KOPT-K1 (cell line): ENCODE measurements around the gene ZBTB49.

Source experiments
- H3K27ac ChIP-seq: fragments of 200-600 bp; sonication (generic); 2 replicates; pipeline ENCODE4 v1.5.1; 2016; ENCODE audit warnings: antibody characterized with exemption, mild to moderate bottlenecking, low read depth, low read length; ENCODE audit not compliant: poor library complexity, severe bottlenecking
- H3K36me3 ChIP-seq: fragments of 200-600 bp; sonication (generic); 2 replicates; pipeline ENCODE4 v1.5.1; 2017; ENCODE audit warnings: antibody characterized with exemption, mild to moderate bottlenecking, low read length, moderate library complexity; ENCODE audit not compliant: insufficient read depth
- H3K9me3 ChIP-seq: fragments of 200-600 bp; sonication (generic); 2 replicates; pipeline ENCODE4 v1.5.1; 2017; ENCODE audit warnings: antibody characterized with exemption, low read length, mild to moderate bottlenecking; ENCODE audit not compliant: insufficient read depth, poor library complexity, severe bottlenecking

ZBTB49 gene

DNA sequence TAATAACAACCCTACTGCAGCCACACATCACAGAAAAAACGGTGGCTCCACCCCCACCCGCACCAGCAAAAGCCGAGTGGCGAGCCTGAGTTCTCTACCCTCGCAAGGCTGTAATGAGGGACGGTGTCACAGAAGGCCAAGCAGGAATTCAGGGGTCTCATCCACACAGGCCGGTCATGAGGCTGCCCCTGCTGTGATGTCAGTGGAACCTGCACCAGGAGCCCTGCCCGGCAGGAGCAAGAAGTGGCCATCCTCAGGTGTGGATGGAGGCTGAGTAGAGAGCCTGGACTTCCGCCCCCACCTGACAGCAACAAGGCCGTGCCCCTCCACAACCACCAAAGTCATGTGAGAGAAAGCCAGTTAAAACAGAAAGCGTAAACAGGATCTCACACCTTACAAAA lies 20.7 kb upstream of the ZBTB49 start:
- peaks cover 78% of the 10 kb centered on the region for H3K36me3 ChIP-seq
- no peaks in the 10 kb centered on the region for H3K9me3 ChIP-seq
- no peak overlapping the region for H3K27ac ChIP-seq

DNA sequence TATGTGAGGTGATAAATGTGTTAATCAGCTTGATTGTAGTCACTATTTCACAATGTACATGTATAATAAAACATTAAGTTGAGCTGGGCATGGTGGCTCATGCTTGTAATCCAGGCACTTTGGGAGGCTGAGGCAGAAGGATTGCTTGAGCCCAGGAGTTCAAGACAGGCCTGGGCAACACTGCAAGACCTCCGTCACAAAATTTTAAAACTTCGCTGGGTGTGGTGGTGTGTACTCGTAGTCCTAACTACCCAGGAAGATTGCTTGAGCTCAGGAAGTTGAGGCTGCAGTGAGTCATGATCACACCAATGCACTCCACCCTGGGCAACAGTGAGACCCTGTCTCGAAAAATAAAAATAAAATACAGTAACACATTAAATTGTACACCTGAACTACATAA lies 20.2 kb upstream of the ZBTB49 start:
- H3K27ac ChIP-seq: no peak overlapping the region
- H3K36me3 ChIP-seq: peaks cover 83% of the 10 kb centered on the region

DNA sequence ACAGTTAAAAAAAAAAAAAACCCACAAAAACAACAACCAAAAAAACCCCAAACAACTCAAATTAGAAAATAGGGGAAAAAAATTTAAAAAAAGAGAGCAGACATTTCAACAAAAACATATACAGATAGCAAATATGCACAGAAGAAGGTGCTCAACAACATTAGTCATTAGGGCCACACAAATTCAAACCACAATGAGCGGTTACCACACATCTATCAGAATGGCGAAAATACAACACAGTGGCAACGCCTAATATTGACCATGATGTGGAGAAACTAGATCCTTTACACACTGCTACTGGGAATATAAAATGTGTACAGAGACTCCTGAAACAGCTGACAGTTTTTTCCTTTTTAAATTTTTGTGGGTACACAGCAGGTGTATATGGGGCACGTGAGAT lies 19.5 kb upstream of the ZBTB49 start:
- H3K27ac ChIP-seq: no peak overlapping the region
- H3K36me3 ChIP-seq: peaks cover 90% of the 10 kb centered on the region
- H3K9me3 ChIP-seq: no peaks in the 10 kb centered on the region

More for the DNA sequence above, 20.2 kb upstream of the ZBTB49 start:
- no peaks in the 10 kb centered on the region for H3K9me3 ChIP-seq

DNA sequence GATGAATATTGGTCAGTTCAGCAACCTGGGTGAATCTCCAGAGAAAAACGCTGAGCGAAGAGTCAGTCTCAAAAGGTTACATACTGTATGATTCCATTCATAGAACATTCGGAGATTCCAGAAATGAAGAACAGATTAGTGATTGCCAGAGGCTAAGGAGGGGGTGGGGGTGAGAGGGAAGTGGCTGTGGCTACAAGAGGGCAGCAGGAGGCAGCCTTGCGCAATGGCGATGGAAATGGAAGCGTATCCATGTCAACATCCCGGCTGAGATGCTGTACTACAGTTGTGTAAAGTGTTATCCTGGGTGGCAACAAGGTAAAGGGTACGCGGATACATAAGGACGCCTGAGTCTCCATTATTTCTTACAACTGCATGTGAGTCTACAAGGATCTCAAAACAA lies 18.1 kb upstream of the ZBTB49 start:
- Histone ChIP-seq H3K36me3 (peaks cover 97% of the 10 kb centered on the region), H3K9me3 (no peaks in the 10 kb centered on the region), H3K27ac (no peak overlapping the region)

DNA sequence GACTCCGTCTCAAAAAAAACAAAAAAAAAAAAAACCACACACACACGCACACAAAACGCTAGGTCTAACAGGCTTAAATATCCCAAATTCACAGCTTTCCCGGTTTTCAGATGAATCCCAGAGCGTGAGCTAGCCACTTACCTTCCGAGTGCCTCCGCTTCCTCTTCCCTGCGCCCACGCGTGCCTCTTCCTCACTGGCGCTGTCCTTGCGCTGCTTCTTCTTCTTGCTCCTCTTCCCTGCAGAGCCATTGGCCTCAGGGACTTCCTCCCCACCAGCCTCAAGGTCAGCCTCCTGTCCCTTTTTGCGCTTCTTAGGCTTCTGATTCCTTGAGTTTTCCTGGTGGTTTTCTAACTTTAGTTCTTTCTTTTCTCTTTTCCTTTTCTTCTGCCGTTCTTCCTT lies 15.8 kb upstream of the ZBTB49 start:
- Histone ChIP-seq H3K27ac (no peak overlapping the region), H3K36me3 (peaks cover 97% of the 10 kb centered on the region), H3K9me3 (no peaks in the 10 kb centered on the region)

DNA sequence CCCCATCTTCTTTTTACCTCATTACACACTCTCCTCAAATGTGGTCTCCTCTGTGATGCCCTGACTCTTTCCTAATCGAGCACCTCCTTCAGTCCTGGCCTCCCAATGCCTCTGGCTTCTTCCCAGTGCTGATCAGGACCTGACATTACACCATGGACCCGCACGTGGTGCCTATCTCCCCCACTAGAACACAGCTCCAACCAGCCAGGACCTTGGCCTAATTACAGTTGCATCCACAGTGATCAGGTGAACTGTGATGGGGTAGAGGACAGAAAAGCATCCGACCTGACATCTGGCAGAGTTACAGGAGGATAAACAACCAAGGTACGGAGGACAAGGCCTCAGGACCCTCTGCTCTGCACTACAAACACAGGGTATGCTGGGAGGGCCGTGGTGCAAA lies 12.5 kb upstream of the ZBTB49 start:
- Histone ChIP-seq H3K9me3 (no peaks in the 10 kb centered on the region), H3K27ac (no peak overlapping the region), H3K36me3 (peaks cover 100% of the 10 kb centered on the region)

DNA sequence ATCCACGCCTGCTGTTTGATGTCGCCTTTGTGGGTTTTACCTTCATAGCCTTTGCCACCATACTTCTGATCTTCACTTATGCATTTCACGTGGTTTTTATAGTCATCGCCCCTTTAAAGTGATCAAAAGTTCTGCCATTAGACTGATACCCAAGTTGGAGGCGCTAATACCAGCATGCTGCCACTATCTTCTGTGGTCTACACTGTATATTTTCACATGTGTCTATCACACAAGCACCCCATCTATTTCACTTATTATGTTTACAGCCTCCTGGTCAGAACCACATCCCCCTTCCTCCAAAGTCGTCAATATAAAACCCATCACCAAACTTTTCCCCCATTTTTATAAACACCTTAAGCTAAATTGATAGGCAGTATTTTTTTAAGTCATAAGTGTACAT lies 8.3 kb upstream of the ZBTB49 start:
- Histone ChIP-seq H3K9me3 (no peaks in the 10 kb centered on the region), H3K27ac (no peak overlapping the region), H3K36me3 (peaks cover 98% of the 10 kb centered on the region)

DNA sequence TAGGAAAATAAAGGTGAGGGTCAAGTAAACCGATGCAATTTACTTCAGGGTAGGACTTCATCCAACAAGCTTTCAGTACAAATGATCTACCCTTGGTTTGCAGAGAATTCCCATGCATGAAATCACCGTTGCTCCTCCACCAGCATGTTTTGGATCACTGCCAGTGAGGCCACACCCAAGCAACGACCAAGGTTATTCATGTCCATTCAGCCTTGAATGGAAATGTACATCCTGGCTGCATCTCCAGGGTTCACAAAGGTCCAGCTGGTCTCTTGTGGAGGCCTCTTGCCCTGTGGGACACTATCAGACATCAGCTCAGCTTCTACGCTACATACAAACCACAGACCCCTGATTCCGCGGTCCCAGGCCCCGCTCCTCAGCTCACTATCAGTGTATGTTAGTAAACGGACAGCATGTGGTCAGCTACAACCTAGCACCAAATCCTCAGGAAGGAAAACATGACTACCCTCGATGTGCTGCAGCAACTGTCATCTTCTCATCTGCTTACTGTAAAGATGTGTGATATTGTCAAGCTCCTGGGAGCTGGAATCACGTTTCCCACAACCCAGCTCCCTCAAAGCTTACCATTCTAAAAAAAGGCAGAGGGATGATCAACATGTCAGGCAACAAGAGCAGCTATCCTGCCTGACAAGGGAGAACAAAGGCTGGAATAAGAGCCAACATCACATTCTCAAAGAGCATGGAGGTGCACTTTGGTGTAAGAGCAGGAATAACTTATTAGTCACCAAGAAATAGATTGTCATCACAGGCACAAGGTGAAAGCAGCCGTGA lies 5.0 kb upstream of the ZBTB49 start:
- peaks cover 74% of the 10 kb centered on the region for H3K36me3 ChIP-seq
- no peaks in the 10 kb centered on the region for H3K9me3 ChIP-seq
- no peak overlapping the region for H3K27ac ChIP-seq

DNA sequence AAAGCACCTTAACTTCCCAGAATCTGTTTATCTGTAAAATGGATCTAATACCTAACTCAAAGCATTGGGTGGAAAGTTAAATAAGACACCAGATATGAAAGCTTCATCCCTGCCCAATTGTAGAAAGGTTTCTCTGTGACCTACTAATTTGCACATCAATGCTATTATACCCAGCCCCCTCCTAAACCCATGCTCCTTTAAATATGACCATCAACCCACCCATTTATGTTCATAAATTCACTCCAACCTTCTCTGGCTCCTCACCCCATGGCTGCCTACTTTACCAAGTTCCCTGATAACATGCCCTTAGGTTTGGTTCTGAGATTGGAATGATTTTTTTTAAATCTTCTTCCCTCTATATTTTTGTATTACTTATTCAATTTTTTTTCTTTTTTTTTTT lies 2.0 kb upstream of the ZBTB49 start:
- peaks cover 49% of the 10 kb centered on the region for H3K36me3 ChIP-seq
- H3K27ac ChIP-seq: no peak overlapping the region
- H3K9me3 ChIP-seq: no peaks in the 10 kb centered on the region

DNA sequence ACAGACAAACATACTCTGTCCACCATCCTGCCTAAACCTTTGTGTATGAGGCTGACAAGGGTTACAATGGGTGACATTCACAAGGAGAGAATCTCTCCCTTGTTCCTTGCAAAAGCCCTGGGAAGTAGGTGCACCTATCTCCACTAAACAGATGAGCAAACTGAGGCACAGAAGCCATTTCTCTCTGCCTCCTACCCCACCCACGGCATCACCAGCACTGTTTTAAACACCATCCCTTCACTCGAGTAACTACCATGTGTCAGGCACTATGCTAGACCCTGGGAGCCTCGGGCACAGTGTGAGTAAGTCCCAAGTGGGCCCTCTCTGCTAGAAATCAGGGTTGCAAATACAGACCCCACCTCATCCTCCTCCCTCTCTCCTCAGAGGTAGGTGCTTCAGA lies 996 bp upstream of the ZBTB49 start:
- H3K36me3 ChIP-seq: peaks cover 39% of the 10 kb centered on the region
- H3K9me3 ChIP-seq: no peaks in the 10 kb centered on the region
- H3K27ac ChIP-seq: peak overlapping the region; percentile 80

DNA sequence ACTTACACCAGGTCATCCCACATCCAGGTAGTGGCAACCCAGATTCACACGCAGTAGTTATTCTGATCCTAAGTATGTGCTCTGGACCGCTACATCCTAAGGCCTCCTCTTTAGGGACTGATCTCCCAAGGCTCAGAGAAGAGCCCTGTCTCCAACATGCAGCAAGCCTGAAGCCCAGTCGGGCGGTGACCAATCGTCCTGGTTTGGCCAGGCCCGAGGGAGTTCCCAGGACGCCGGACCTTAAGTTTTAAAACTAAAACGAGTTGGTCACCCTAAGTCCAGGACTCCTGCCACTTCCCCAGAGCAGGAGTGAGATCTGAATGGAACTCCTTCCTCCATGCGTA lies 482 bp upstream of the ZBTB49 start:
- Histone ChIP-seq H3K36me3 (peaks cover 34% of the 10 kb centered on the region), H3K27ac (peak overlapping the region; percentile 80), H3K9me3 (no peaks in the 10 kb centered on the region)

DNA sequence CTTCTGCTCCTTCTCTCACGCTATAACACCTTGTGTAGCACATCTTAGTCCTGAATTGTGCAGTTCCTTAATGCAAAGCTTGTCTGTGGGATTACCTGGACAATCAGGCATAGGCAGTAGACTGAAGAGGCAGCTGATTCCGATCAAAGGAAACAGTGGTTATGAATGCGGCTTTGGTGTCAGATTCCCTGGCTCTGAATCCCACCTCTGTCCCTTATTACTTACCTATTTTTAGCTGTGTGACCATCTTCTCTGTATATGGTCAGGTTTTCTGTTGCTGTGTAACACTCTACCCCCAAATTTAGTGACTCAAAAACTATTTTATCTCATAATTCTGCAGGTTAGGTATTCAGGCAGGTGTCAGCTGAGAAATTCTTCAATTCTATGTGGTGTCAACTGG lies 3.2 kb downstream of the ZBTB49 start:
- Histone ChIP-seq H3K36me3 (peaks cover 6% of the 10 kb centered on the region; the same call in 1 of the 2 replicates), H3K27ac (no peak overlapping the region)

DNA sequence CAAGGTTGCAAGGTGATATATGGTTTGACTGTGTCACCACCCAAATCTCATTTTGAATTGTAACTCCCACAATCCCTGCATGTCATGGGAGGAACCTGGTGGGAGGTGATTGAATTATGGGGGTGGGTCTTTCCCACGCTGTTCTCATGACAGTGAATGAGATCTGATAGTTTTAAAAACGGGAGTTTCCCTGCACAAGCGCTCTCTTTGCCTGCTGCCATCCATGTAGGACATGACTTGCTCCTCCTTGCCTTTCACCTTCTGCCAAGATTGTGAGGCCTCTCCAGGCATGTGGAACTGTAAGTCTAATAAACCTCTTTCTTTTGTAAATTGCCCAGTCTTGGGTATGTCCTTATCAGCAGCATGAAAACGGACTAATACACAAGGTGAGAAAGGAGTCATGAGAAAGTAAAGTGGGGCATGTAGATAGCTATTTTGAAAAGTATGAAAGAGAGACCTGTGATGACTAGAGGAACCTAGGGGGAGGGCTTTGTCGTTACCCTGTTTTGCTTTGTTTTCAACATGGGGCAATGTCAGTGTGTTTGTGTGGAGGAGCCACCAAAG lies 6.3 kb downstream of the ZBTB49 start:
- Histone ChIP-seq H3K36me3 (peaks cover 21% of the 10 kb centered on the region; the same call in 1 of the 2 replicates), H3K27ac (no peak overlapping the region), H3K9me3 (peaks cover 13% of the 10 kb centered on the region)

More for the DNA sequence above, 3.2 kb downstream of the ZBTB49 start:
- H3K9me3 ChIP-seq: peaks cover 13% of the 10 kb centered on the region

DNA sequence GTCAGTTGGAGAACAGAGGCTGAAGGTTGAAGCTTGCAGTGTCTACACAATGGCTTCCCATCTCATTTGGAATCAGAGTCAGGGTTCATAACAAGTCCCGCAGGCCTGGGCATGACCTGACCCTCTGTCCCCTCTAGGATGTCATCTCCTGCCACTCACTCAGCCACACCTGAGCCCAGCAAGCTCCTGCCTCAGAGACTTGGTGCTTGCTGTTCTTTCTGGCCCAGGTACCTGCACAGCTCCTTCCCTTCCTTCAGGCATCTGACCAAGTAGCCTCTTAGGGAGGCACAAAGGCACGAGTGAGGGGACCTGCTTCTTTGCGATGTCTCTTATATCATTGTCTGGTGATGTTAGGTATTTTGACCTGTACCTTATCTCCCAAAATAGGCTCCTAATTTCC lies 9.0 kb downstream of the ZBTB49 start:
- Histone ChIP-seq H3K9me3 (peaks cover 13% of the 10 kb centered on the region), H3K27ac (no peak overlapping the region), H3K36me3 (peaks cover 32% of the 10 kb centered on the region)

DNA sequence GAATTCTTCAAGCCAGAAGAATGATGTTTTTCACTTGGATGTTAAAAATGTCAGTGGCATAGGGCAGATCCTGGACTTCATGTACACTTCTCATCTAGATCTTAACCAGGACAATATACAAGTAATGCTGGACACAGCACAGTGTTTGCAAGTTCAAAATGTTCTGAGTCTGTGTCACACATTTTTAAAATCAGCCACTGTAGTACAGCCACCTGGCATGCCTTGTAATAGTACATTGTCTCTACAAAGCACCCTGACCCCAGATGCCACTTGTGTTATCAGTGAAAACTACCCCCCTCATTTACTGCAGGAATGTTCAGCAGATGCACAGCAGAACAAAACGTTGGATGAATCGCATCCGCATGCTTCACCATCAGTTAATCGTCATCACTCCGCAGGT lies 11.9 kb downstream of the ZBTB49 start:
- Histone ChIP-seq H3K36me3 (peaks cover 50% of the 10 kb centered on the region), H3K9me3 (no peaks in the 10 kb centered on the region), H3K27ac (no peak overlapping the region)

DNA sequence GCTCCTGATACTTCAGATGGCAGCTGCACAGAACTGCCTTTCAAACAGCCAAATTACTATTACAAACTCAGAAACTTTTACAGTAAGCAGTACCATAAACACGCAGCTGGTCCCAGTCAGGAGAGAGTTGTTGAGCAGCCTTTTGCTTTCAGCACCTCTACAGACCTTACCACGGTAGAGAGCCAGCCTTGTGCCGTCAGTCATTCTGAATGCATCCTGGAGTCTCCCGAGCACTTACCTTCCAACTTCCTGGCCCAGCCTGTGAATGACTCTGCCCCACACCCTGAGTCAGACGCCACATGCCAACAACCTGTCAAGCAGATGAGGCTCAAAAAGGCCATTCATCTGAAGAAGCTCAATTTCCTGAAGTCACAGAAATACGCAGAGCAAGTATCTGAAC lies 12.4 kb downstream of the ZBTB49 start:
- Histone ChIP-seq H3K9me3 (no peaks in the 10 kb centered on the region), H3K27ac (no peak overlapping the region), H3K36me3 (peaks cover 54% of the 10 kb centered on the region)
